H1 (cell line): ENCODE results near the gene KCNN4.

Experiments used
- EZH2 ChIP-seq: fragments of 200-600 bp; sonication (generic); IDR thresholded peaks from 2 replicates; pipeline ENCODE4 v1.7.1; 2012; ENCODE audit warnings: low read depth, mild to moderate bottlenecking, moderate library complexity, low read length, inconsistent platforms; ENCODE audit not compliant: severe bottlenecking
- HDAC2 ChIP-seq, 2 experiments: fragments of 300-600 bp in 1 of 2; sonication (generic) in 1 of 2; IDR thresholded peaks; 2 replicates each; pipeline ENCODE4 v1.6.1; 2011 to 2012; ENCODE audit warnings: low read depth in 2 of 2, low read length in 2 of 2, mild to moderate bottlenecking in 2 of 2, moderate library complexity in 2 of 2, borderline replicate concordance in 1 of 2, inconsistent platforms in 1 of 2
- KDM1A ChIP-seq: fragments of 200-600, 300-600 bp; sonication (generic); IDR thresholded peaks from 2 replicates; pipeline ENCODE4 v1.7.1; 2016; ENCODE audit warnings: mild to moderate bottlenecking, low read length, borderline replicate concordance

GRCh38 chr19:43762814-43763213 is 18.0 kb downstream of the KCNN4 start:
- TF ChIP-seq EZH2 = no peak
- TF ChIP-seq HDAC2 (IDR thresholded peaks at IDR 0.05; ENCODE audit: borderline replicate concordance in 1 of 2, low read depth in 2 of 2, low read length in 2 of 2) = no peak
- TF ChIP-seq KDM1A = no peak
